Measurements from ENCODE around the gene BRD4.

Gene BRD4

DNA sequence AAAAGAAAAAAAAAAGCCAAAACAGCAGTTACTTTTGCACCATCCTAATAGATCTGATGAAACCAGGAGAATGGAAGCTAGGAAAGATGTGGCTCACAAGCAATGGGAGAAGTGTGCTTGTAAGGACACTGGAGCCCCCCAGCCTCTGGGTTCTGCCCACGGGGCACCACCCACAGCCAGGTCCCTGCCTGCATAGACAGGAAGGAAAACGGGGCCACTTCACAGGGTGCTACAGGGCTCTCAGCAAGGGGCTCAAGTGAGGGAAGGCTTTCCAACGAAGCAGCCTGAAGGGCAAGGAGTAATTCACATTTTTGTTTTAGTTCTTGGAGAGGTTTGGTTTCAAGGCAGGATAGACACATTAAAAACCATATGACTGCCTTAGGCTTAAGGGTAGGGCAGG is 42.7 kb downstream of the BRD4 start:
- no peak for DNase-seq (ENCODE audit: low read depth in 2 of 2)

- DNase-seq (ENCODE audit: low read depth in 2 of 2) = no peak
Measured at GRCh38 chr19:15288146-15288963, 44.0 kb downstream of the BRD4 start.

- DNase-seq (ENCODE audit: low read depth in 2 of 2) = no peak
Measured at GRCh38 chr19:15287496-15287895, 44.8 kb downstream of the BRD4 start.

DNA sequence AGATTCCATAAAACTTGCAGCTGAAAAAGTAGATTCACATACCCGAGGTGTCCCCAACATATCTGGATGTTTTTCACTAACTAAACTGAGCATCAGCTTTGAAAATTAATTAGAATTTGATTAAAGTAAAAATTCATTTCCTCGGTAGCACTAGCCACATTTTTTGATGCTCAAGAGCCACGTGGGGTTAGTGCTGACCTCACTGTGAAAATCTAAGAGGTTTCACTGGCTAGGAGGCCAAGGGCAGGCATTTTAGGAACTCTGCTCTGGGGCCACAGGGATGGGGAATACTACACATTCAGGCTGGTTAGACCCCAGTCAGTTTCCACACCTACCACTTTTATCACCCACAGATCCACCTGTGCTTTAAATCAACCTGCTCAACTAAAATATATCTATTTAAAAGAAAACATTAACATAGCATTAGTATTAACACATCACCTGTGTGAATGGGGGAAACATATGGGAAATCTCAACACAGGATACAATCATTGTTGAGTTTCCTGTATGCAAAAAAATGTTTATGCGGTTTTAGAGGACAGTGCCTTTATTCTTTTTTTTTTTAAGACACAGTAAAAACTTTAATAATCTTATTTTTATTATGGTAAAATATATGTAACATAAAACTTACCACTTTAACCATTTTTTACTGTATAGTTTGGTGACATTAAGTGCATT is 45.5 kb downstream of the BRD4 start:
- no peak for DNase-seq (ENCODE audit: low read depth in 2 of 2)

- no peak for DNase-seq (ENCODE audit: low read depth in 2 of 2)
Measured at GRCh38 chr19:15285896-15286591, 46.3 kb downstream of the BRD4 start.

GRCh38 chr19:15284896-15285295 is 47.4 kb downstream of the BRD4 start:
- no peak for DNase-seq (ENCODE audit: low read depth in 2 of 2)

DNA sequence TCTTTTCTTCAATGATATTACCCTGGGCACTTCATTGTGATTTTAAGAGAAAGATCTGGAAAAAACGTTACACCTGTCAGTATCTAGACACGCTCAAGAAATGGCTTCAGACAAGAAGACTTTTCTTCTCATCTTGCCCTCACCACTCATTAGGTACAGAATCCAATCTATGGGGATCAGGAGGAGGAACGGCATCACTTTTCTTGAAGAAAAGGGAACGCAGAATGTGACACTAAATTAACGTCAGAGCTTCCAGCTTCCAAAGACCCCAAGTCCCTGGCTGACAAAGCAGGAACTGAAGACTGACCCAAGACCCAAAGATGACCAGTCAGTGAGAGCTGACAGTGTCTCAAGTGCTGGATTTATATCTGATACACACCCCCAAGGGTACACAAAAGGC is 48.2 kb downstream of the BRD4 start:
- DNase-seq (ENCODE audit: low read depth in 2 of 2) = no peak

DNA sequence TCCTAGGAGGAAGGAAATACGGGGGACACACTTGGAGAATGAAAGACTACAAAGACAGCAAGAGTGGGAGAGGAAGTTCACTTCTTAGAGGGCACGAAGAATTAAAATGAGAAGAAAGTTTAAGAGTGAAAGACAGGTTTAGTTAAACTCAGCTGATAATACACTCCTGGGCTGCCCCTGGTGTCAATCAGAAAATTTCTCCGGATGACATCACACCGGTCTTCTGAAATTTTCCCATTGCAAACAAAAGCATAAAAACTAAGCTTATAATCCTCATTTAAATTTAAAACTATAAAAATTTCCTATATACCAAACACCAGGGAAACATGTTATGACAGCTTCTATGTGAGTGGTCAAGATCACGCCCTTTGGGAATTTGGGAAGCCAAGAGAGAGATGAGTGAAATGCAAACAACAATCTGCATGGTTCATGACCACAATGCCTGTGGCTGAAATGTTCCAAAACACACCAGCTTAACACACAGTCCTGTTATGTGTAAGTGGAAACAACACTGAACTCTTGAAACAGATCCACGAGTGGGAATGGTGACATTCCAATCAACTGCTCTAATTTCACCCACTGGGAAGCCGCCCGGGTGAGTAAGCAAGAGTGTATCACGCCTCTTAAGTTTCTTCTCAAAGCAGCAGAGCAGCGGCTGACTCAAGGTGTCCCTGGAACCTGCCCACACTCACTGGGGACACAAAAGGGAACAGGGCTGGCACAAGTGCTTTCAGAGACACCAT is 49.0 kb downstream of the BRD4 start:
- DNase-seq (ENCODE audit: low read depth in 2 of 2) = peak in 1 of 2 donors; percentile 35

DNA sequence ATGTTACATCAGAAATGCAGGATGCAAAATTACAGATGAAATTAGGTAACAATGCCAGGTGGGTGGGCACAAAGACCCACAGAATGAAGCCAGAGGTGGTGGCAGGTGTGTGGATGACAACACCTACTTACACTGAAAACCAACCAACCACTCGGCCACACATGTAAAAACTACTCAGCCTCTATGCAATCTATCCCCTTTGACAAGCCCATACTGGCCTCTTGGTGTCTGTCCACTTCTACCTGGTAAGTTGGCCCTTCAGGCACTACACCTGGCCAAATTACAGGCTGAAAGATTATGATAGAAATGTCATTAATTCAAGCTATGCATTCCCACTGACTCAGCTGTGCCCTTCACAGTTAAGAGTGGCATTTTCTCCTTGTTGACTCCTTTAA is 50.0 kb downstream of the BRD4 start:
- DNase-seq (ENCODE audit: low read depth in 2 of 2) = no peak

- no peak for DNase-seq (ENCODE audit: low read depth in 2 of 2)
Measured at GRCh38 chr19:15280915-15281683, 51.2 kb downstream of the BRD4 start.

- DNase-seq (ENCODE audit: low read depth in 2 of 2) = no peak
Measured at GRCh38 chr19:15280048-15280725, 52.2 kb downstream of the BRD4 start.

GRCh38 chr19:15279326-15279904 is 52.9 kb downstream of the BRD4 start:
- DNase-seq (ENCODE audit: low read depth in 2 of 2) = no peak

DNA sequence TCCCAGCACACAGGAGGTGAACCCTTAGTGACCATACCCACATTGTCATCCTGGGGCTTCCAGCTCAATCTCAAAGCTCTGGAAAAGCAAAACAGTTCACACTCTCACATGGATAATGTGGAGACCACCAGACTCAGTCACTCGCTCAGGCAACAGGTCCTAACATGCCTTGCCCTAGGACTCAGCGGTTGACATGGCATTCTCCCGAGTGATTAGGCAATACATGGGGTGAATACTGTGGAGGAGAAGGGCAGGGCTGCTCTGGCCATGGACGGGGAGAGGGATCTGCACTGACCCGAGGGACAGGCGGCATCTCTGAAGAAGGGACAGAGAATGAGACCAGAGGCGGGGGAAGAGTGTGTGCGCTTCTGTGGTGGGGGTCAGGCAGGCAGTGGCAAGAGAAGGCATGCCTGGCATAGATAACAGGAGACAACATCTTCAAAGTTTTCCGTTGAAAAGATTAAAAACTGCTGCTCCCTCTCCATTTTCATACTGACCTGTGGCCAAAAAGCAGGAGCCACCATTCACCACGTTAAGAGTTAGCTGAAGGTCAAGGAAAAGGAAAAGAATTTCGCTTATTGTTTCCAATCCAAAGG is 55.6 kb downstream of the BRD4 start:
- no peak for DNase-seq (ENCODE audit: low read depth in 2 of 2)

DNA sequence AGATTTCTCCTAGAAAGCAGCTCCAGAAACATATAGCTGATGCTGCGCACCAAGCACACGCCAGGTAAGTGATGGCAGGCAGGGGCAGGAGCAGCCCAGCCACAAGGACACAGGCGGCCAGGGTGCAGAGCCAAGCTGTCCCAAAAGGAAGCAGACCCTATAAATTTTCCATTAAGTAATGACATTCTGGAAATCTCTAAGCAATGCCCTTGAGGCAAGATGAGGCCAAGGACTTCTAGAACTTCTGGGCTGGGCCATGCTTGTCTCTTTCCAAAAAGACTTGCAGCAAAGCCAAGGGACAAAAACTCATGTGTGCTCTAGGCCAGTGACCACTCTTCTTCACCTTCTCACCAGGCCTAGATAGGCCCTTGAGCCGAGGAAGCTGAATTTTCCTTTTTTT is 57.9 kb downstream of the BRD4 start:
- no peak for DNase-seq (ENCODE audit: low read depth in 2 of 2)

- no peak for DNase-seq (ENCODE audit: low read depth in 2 of 2)
Measured at GRCh38 chr19:15269806-15270205, 62.5 kb downstream of the BRD4 start.

GRCh38 chr19:15268928-15269253 is 63.4 kb downstream of the BRD4 start:
- DNase-seq (ENCODE audit: low read depth in 2 of 2) = no peak

DNA sequence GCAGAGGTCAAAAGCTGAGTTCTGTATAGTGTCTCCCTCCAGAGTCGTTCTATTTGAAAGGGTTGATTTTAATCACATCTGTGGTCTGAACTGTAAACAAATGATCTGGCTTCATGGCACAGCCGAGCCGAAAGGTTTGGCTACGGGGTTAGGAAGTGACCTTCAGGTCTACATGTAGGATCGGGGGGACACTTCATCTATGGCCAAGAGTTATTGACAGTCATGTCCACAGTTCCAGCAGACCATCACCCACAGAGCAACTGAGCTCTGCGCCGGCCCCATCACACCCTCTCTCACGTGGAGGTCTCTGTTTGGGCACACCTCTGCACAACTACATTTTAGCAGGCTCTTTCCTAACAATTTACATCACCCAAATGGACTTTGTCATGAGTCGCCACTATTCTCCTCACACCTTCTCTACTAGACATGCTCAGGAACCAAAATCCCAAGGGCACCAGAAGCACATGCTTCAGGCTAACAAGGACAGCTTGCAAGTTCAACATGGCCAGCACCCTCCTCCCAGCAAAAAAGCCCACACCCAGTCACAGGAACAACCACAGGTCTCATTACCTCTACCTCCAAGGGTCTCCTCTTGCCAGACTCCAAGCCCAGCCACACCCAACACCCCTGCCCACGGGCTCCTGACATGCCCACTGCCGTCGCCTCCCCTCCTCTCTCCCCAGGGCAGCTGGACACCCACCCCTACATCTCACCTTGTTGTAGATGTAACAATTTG is 64.0 kb downstream of the BRD4 start:
- no peak for DNase-seq (ENCODE audit: low read depth in 2 of 2)

DNA sequence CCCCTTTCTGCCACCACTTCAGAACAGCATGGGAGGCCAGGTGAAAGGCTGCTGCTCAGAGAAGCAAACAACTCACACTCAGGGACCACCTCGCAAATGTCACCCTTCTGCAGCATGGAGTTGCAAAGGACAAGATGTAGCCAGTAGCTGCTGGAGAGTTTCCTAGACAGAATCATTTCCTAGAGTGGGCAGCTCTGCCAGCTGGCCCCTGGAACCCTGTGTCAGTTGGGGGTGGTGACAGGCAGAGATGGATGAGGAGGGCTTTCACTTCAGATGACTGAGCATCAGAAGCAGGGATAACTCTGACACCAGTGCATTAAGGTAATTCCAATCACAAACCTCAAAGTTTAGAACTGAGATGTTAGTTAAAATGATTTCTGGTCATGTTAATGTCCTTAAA is 65.7 kb downstream of the BRD4 start:
- DNase-seq (ENCODE audit: low read depth in 2 of 2) = no peak

DNA sequence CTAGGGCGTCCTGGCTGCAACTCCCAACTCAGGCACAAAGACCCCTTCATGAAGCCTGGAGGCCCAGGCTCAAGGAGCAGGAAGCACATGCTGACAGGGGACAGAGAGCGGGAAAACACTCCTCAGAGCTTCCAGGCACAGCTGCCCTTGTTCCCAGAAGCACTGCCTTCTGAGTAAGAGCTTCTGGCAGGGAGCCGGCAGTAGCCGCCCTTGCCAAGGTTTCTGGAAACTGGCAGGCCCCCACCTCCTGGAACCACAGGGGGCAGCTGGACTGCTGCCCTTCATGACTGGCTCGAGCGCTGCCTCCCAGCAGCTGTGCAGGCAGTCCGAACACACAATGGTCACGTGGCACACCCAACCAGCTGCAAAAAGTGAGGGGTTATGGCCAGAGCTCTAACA is 66.5 kb downstream of the BRD4 start:
- DNase-seq (ENCODE audit: low read depth in 2 of 2) = no peak

All from stimulated activated CD4-positive, alpha-beta T cell treated with anti-CD3 and anti-CD28 coated beads, Interleukin-4, amount 100 ng/mL, for 48 hours (primary cell).